Ammon's horn (tissue), 1 donor: ENCODE measurements around the gene CLSTN2.

Source experiments
- DNase-seq: peaks from one replicate; pipeline ENCODE4 v3.0.0-alpha.2; 2016; ENCODE audit warnings: low spot score

CLSTN2 gene

GRCh38 chr3:140007081-140007480, 72.1 kb downstream of the CLSTN2 start:
- DNase-seq = no peak

DNA sequence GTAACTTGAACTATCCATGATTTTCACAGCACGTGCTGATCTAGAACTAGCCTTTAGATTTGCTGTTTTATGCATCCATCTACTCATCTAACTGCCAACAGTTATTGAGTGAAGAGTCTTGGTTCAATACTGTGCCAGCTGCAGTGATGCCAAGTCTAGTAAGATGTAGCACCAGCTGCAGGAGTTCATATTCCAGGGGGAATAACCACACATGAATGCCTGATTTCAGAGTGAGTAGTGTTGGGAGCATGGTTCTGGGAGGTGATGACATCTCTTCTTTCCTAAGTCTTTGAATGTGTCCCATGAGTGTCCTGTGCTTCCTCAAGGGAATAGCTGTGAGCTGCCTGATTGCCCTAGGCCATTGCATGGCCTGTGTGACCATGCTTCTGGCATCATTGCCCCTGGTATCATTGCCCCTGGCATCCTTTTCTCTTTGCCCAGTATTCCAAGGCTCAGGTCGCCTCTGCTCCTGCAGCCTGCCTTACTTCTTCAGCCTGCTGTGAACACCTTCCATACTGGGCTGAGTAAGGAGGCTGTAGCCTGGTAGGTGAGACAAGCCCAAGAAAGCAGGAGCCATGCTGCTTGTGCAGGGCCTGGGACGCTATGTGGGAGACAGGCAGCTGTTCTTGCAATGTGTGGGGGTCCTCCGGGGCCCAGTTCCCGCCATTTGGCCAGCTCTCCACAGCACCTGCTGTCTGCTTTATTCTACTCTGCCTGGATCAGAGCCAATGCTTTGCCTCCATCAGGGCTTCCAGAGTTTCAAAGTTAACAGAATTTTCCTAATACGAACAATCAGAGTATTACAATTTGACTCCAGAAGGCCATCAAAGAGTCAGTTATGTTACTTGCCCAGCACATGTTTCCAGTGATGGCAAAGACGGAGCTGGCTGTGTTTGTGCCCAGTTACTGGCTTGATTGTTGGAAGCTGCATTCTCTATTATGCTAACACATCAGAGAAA, 73.2 kb downstream of the CLSTN2 start:
- DNase-seq = peak; percentile 66

DNA sequence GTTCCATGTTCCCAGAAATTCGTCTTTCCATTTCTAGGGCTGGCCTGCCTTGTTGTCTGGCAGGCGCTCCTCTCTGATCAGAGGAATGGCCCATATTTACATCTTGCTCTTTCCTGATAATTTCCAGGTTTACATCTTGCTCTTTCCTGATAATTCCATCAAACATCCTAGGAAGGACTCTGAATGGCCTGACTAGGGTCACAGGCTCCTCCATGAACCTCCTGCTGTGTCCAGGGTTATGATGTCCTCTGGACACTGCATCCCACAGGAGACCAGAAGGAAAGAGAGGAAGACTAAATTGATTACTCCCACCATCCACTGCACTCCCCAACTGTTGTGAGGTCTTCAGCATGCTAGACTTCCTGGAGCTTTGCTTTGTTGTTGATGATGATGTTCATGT, 75.4 kb downstream of the CLSTN2 start:
- DNase-seq = no peak

DNA sequence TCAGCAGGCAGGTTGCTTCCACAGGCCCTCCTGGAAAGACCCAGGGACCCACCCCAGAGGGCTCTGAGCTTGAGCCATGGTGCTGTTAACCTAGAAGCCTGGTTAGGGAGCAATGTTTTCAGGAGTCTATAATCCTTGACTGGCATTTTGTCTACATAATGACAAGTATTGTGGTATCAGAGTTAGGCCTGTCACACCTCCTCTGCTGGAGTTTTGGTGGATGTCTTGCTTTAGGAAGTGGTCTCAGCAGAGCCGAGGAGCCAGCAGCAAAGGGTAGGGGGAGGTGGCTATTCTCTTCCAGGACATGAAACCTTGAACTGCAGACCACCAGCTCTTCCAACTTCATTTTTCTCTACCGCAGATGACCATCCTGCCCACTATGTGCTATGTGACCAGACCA, 76.1 kb downstream of the CLSTN2 start:
- no peak for DNase-seq

DNA sequence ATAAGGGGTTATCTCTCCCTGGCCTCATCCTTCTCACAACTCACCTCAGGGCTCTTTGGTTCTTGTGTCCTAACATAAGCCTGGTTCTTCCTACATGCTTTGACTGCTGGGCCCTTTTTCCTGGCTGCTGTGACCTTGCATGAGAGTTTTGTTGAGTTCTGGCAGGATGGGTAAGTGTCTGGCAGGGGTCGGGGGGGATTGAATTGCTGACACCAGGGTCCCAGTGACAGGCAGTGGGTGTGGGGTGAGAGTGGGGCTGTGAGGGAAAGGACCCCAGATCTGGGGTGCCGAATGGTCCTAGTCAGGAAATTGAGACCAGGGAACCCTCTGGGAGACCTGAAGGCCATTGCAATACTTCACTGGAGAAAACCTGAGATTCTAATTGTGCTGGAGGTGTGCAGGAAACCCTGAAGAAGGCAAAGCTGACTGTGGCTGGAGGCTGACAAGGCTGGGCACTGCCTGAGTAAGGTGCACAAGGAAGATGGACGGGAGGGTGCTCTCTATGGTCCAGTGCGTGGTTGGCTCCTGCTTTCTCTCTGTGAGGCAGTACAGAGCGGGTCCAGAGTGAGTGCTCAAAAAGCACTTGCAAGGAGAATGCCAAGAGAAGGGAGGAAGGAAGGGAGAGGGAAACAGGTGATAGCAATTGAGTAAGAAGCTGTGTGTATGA, 76.8 kb downstream of the CLSTN2 start:
- DNase-seq = no peak

- DNase-seq = no peak
These were observed 78.2 kb downstream of the CLSTN2 start for GRCh38 chr3:140013220-140013619.

GRCh38 chr3:140014831-140015495, 80.0 kb downstream of the CLSTN2 start:
- no peak for DNase-seq

GRCh38 chr3:140015741-140016140, 80.8 kb downstream of the CLSTN2 start:
- DNase-seq = no peak

DNA sequence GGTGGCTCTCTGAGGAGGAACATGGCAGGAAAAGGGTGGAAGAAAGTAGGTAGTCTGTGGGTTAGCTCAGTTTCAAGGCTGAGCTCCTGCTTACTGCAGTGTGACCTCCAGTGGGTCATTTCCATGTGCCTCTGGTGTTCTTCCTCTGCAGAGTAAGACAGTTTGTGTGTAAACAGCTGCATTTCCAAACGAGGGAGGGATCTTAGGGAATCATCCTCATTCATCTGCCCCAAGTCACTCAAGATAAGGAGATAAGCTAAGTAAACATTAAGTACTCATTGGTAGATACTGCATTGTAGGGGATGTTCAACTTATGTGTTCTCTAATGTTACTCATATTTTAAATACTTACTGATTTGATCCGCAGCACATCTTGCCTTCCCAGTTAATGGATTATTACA, 83.6 kb downstream of the CLSTN2 start:
- DNase-seq = no peak

- no peak for DNase-seq
These were observed 85.0 kb downstream of the CLSTN2 start for GRCh38 chr3:140019946-140020345.

- DNase-seq = no peak
These were observed 85.6 kb downstream of the CLSTN2 start for GRCh38 chr3:140020541-140020940.

- DNase-seq = no peak
These were observed 86.3 kb downstream of the CLSTN2 start for GRCh38 chr3:140021269-140021668.

DNA sequence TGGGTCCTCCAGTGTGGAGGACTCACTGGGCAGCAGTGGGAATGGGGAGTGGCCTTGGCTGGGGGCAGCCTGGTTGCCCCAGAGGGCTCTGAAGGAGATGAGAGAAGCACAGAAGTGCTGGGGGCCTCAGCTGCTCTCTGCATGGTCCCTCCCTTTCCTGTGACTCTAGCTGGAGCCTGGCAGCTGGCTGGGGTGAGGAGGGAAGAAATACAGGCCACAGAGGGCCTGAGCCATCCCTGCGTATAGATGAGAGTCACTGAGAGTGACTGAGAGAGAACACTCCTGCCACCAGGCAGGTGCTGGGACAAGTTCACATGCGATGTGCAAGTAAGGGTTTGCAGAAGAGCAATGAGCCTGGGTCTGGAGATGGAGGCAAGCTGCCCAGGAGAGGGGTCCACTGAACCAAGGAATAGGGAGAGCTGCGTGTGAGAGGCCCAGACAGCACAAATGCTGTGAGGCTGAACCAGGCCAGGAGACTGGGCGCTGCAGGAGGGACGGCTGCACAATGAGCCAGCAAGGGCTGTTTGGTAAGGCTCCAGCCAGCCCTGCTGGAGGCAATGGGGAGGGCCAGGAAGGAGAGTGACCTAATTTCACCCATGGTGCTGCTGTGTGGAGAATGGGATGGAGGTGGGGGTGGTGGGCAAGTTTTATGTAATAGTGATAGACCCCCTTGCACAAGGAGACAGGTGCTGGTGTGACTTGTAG, 87.2 kb downstream of the CLSTN2 start:
- peak; percentile 59 for DNase-seq

GRCh38 chr3:140023616-140024530, 88.9 kb downstream of the CLSTN2 start:
- DNase-seq = peak; percentile 79

GRCh38 chr3:140031170-140031569, 96.2 kb downstream of the CLSTN2 start:
- DNase-seq = no peak

DNA sequence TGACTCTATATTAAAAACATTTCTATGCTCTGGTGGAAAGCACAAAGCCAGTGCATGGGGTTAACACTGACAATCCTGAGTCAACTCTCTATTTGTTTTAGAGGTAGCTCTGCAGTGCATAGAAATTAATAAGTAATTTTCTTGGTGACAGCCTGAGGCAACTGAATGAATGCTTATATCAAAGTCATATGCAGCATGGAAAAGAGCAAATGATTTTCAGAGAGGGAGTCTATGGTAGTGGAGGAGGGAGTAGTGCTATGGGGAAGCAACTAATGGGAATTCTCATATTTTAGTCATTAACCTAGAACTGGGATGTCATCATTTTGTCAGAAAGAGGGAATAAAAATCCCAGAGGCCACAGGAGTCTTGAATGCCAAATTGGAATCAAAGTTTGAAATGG, 99.1 kb downstream of the CLSTN2 start:
- no peak for DNase-seq

DNA sequence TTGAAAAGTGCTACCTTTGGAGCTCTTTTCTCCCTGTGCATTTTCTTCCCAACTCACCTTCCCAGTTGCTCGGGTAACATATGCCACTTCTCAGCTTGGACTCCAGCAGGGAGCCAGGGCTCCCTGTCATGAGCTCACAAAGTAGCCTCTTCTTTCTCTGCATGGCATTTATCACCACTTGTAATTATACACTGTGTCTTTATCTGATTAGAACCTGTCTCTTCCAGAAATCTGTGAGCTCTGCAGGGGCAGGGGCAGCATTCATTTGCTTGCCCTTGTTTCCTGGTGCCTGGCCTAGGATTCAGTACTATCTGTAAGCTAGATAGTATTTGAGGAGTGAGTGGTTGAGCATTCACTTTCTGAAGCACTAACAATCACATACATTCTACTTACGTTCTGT, 100.9 kb downstream of the CLSTN2 start:
- DNase-seq = no peak

- DNase-seq = no peak
These were observed 115.4 kb downstream of the CLSTN2 start for GRCh38 chr3:140050396-140050795.

DNA sequence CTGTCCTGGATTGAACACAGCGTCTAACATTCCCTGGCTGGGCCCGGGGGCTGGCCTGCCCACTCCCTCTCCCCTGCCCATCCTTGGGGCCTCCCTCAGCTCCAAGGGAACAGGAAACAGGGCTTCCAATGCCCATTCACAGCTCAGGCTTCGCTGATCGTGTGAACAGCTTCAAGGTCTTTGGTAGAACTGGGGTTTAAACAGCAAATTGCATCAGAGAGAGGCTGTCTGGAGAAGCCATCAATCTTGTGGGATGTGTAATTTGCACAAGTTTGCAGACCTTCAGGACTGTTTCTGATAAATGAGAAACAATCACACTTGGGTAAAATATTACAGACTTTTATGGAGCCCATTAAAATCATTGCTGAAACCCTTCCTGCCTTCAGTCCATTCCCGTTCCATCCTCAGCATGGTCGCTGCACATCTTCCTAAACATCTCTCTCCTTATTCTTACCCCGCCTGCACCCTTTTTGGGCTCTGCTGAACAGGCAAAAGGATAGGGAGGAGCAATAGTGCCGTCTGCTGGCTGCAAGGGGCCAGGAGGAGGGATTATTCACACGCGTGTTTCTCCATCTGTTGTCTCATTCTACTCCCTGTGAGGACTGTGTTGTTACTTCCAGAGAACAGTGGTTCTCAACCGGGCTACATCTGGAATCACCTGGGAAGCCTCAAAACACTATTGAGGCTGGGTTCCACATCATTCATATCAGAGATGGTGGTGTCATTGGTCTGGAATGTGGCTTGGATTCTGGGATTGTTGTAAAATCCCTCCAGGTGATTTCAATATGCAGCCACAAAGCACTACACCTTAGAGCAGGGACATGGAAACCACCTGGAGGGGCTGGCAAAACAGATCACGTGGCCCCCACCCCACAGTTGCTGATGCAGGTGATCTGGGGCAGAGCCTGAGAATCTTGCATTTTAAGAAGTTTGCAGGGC, 116.3 kb downstream of the CLSTN2 start:
- peak; percentile 82 for DNase-seq
